Suppressor macrophage (primary cell): ENCODE results near the gene IL20RA.
A peak's percentile ranks its signal among the peaks of the same experiment; 100 is the strongest.
"Not testable (repeated sequence)": the region's sequence is repeated elsewhere in the genome, so short reads cannot be mapped to it uniquely, and the experiment has no call there.

Experiments
- DNase-seq, 4 experiments: peaks; one replicate each; pipeline ENCODE4 v3.0.0-alpha.2; 2020 to 2022

IL20RA gene

DNA sequence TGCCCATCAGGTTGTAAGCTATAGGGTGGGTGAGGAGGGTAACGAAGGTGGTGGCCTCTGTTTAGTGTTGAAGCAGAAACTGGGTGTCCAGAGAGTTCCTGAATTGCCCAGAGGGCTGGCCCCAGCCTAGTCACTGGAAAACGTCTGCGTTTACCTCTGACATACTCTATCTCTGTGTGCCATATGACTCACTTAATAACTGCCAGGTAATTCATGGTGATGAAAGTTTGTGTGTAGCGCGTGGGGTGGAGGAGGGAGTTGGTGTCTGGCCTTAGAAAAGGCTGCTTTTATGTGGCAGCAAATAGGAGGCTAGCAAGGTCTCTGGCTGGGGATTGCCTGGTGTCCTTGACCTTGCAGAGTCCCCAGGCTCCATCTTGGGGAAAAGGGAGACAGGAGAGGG lies 75.3 kb downstream of the IL20RA start:
- DNase-seq, result no peak

DNA sequence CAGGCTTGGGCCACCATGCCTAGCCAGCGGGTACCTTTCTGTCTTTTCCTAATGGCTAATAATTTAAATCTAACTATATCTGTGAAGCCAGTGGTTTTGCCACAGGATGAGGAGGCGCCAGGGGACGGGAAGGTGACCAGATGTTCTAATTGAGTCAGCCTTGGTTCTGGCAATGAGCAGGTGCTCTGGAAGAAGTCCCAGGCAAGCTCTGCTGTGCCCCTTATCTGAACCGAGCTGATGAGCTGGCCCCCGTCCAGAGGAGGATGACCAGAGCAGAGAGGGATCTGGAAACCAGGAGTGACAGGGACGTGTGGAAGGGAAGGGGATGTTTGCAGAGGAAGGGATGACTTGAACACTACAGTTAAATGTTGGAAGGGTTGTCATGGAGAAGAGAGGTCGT lies 75.9 kb downstream of the IL20RA start:
- DNase-seq, result no peak

DNA sequence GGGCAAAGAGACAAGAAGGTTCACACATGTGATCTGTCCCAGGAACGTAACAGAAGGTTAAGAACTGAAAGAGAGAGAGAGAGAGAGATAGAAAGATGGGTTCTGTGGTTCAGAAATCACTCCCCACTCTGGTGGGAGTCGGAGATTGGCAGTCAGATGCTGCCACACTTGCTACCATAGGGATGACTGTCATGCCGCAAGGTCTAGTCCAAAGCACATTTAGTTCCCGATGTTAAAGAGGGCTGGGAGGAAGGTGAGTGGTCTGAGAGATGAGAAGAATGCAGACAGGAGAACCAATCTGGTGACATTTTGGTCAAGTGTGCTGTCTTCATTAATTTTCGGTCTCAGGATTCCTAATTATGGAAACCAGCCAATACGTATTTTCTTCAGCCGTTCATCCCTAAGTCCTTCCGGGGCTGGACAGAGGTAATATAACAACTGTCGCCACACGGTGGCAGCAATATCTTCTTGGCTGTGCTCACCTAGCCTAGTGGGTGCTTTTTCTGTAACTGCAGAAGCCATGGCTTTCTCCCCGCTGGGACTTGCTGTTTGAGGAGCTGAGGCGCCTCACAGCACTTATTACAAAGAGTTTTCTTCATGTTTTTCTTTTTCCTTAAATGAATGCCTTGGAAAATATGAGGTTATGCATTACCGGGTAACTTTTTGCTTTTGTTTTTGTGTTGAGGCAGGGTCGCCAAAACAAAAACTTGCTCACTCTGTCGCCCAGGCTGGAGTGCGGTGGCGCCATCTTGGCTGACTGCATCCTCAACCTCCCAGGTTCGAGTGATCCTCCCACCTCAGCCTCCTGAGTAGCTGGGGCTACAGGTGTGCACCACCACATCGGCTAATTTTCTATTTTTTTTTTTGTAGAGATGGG lies 76.7 kb downstream of the IL20RA start:
- peak; percentile 66 to 78 (median 76) for DNase-seq

DNA sequence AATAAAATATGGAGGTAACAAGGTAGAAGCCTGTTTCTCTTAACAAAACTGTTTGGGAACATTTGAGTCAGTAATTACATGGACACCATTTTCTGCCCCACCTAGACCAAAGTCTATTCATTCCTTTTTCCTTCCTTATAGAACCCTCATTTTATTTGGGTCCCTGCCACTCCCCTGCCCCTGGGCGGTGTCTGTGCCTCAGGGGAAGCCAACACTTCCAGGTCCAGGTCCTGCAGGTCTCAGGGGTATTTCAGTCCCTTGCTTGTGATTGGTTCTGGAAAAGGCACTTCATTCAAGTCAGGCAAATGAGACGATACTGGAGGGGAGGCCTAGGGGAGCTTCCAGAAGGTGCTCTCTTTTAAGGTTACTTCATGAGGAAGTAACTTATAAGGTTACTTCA lies 80.4 kb downstream of the IL20RA start:
- DNase-seq, result no peak

DNA sequence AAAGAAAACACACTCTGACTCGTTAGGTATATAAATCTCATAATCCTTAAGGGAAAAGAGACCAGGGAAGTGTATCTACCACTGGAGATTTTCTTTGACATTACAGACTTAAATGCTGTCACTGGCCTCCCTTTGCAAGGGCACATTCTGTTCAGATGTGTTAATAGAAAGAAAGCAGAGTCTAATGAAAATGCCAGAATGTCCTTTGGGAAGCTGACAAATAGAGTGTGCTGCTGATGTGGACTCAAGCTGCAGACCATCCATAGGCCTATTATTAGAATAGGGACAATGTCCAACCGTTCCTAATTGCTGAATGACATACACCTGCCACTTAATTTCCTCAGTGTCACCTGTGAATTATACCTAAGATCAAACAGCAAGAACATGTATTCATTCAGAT lies 81.5 kb downstream of the IL20RA start:
- no peak for DNase-seq

DNA sequence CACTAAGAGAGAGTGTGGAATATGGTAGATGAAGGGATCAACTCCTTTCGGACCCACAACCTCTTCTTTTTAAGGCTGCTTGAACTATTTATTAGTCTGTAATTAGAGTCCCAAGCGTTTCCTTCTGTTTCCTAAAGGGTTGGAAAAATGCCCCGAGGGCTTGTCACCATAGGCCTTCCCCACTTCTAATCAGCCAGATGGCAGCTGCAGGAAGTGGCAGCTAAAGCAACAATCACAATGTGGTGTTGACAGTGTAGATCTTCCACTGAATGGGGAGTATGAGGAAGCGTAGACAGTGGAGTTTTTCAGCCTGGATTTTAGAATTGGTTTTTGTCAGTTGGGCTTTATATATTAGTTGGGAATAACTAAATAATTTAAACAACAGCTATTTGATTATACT lies 82.1 kb downstream of the IL20RA start:
- no peak for DNase-seq

DNA sequence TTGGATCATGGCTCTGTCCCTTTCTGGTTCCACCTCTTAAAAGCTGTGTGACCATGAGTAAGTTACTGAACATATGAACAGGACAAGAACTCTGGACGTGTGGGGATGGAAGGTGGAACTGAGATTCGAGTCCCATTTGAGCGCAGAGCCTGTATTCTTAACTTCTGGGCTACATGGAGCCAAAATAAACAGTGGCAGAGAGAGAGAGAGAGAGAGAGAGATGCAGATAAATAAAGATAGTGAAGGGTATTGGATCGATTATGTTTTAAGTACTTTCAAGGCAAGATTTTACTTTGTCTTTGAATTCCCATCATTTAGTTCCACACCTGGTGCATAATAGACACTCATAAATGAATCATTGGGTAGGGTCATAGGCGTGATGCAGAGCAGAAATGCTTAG lies 82.9 kb downstream of the IL20RA start:
- DNase-seq, result no peak

DNA sequence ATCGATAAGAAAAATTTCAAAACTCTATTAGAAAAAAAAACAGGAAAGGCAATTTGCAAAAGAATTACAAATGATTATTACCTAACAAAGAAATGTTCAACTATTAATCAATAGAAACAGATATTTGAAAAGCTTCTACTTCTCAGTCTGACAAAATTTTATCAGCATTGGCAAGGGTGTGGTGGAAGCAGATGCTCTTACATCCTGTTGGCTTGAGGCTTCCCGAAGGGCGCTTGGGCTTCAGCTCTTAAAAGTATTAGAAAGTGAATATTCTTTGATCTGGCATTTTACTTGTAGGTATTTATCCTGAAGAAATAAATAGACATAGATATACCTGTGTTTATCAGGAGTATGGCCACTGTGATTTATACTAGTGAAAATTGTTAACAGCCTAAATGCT lies 84.0 kb downstream of the IL20RA start:
- DNase-seq, result no peak

DNA sequence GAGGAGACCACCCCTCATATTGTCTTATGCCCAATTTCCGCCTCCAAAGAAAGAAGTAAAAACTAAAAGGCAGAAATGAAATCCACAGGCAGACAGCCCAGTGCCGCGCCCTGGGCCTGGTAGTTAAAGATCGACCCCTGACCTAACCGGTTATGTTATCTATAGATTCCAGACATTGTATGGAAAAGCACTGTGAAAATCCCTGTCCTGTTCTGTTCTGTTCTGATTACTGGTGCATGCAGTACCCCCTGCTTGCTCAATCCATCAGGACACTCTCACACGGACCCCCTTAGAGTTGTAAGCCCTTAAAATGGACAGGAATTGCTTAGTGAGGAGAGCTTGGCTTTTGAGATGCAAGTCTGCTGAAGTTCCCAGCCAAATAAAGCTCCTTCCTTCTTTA lies 84.8 kb downstream of the IL20RA start:
- not testable (repeated sequence) for DNase-seq

DNA sequence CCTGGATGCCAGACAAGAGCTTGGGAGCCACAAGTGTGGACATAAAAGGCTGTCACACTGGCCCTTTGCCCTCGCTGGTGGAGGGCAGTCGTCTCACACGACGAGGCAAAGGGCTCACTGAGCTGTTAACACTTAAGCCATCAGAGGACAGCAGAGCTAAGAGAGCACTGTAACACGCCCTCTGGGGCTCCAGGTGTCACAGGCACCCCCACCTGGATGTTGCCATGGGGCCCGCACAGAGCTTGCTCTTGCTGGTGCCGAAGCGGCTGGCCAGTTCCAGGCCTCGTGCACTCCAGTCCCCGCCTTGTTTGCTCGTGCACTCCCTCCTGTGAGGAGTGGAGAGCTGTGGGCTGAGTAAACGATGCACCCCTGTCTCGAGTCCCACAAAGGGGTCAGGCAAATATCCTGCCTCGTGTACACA lies 85.3 kb downstream of the IL20RA start:
- no peak for DNase-seq

DNA sequence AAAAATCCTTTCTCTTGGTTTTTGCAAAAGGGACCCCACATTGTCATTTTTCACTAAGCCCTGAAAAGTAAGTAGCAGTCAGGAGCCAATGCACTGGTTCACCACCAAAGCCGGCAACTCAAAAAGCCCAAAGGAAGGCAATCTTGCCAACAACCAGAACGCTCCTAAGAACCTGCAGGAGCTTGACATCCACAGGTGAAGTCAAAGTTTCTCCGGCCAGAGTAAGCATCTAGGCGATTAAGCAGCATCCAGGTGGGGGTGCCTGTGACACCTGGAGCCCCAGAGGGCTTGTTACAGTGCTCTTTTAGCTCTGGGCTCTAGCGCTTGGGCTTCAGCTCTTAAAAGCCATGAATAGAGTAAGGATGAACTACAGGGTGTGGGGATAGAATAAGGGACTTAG lies 86.6 kb downstream of the IL20RA start:
- DNase-seq, result no peak

DNA sequence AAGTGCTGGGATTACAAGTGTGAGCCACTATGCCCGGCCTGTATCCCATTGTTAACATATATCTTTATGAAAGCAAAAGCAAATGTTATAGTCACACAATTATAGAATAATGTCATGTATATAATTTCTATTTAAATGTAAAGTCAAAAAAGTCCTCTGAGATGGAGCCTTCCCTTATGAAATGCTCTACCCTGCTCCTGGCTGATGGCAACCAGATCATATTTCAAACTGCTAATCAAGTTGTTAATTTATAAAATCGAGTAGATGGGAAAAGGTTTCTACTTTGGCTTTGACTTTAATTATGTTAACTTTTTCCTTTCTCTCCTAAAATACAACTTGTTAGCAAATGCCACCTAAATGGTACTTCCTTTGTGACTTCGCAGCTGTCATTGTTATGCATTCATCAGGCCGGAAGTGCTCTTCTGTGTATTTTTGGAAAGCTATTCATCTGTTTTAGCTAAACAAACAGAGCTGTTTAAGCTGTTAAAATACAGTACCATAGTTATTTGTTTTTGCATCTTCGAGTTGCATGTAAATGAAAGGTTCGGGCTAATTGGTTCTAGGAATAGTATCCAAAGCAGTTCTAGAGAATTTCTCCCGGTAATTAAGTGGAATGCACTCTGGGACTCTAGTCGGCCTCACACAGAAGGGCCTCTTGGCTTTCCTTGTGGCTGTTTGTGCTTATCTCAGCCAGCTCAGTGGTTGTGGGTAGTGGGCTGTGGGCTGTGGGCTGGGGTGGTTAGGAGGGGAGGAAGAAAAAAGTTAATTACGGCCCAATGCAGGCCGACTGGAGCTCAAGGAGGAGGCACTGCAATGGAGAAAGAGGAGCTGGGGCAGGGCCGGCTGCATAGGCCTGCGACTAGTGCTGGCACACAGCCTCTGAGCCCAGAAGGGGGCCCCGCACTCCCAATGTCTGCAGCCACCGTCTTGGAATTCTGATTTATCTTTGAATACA lies 87.9 kb downstream of the IL20RA start:
- DNase-seq, result no peak

DNA sequence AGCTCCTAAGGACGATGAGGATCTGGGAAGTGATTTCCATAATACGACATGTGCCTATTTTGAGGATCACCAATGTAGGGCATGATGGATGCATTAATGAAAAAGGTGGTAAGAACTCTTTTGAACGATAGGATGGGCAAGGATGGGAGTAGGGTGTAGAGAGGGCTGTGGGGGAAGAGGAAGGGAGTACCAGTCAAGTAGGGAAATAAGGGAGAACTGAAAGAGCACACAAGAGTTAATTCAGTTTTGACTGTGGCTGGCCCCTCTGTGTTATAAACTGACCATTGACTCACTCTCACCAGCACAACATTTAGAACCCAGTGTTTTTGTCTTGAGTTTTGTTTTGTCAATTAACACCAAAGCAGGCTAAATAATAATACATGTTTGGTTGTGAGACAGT lies 89.6 kb downstream of the IL20RA start:
- DNase-seq, result no peak

DNA sequence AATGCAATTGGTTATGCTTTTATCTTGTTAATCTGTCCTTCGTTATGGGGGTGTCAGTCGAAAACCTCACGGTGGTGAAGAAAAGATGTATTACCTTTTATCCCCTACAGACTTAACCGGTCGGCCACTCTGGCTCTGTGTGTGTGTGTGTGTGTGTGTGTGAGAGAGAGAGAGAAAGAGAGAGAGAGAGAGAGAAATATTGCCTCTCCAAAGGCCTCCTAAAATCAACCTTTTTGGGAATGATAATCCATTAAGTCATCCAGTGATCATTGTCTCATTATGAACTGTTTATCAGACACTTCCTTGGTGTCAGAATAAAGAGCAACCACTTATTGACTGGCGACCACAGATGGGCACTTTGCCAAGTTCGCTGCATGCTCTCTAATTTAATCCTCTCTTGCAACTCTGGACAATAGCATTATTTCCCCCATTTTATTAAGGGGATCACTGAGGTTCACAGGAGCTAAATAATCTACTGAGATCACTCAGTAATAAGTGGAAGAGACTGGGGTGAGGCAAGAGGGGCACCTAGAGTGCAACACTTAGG lies 92.0 kb downstream of the IL20RA start:
- no peak for DNase-seq

DNA sequence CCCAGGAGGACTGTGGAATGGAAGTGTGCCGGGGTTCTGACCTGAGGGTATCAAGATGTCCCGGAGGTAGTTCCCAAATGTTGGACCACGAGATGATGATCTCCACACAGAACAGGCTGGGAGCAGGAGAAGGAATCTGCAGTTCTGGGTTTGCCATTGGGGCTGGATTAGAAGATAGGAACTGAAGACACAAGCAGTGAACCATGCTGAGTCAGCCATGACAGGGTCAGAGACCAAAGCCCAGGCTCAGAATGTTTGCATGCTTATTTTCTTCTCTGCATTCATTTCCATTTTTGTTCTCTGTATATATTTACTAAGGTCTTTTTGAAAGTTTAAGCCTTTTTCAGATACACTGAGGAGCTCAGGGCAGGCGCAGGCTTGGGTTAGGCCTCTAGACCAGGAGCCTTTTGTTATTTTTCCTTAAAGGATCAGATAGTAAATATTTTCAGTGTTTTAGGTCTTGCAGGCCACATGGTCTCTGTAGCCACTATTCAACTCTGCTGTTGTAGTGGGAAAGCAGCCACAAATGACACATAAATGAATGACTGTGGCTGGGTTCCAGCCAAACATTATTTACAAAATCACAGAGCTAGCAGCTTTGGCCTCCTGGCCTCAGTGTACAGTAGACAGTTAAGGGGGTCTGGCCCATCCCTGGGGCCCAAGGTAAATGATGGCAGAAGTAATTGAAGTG lies 94.2 kb downstream of the IL20RA start:
- no peak for DNase-seq
